Activated B cell treated with CpG ODN at 0.5 μM for 24 hours (primary cell): ENCODE data around the gene BBOX1. TPM values are rescaled to one million over a fixed set of nuclear protein-coding genes. Genes with fewer than 3 reads are reported as not detected.

Experiments
- ATAC-seq: fragments of 200-7000 bp; cut with Tn5 transposase; one replicate; pipeline ENCODE4 v1.10.0; 2021; ENCODE audit warnings: low read depth, mild to moderate bottlenecking, moderate library complexity
- CTCF ChIA-PET: fragments of 350-600 bp; sonication (Branson Sonifier 250); formaldehyde crosslinking; loops from one replicate; lab custom pipeline; 2021; ENCODE audit warnings: antibody characterized with exemption; lab: Charles Lee
- POLR2A ChIA-PET: fragments of 350-600 bp; sonication (Branson Sonifier 250); formaldehyde crosslinking; loops from one replicate; lab custom pipeline; 2021; ENCODE audit warnings: antibody characterized with exemption; lab: Charles Lee
- DNase-seq: peaks from one replicate; pipeline ENCODE4 v3.0.0; 2022
- H3K27ac Mint-ChIP-seq: one replicate; pipeline ENCODE4 v1.8.0; 2020; ENCODE audit warnings: mixed read lengths
- H3K27me3 Mint-ChIP-seq: one replicate; pipeline ENCODE4 v1.8.0; 2021; ENCODE audit warnings: mixed read lengths
- H3K36me3 Mint-ChIP-seq: one replicate; pipeline ENCODE4 v1.8.0; 2021; ENCODE audit warnings: low read depth, mixed read lengths
- H3K4me1 Mint-ChIP-seq: one replicate; pipeline ENCODE4 v1.8.0; 2021; ENCODE audit warnings: mixed read lengths
- H3K4me3 Mint-ChIP-seq: one replicate; pipeline ENCODE4 v1.8.0; 2020; ENCODE audit warnings: mild to moderate bottlenecking, mixed read lengths
- H3K9me3 Mint-ChIP-seq: one replicate; pipeline ENCODE4 v1.8.0; 2020; ENCODE audit warnings: mixed read lengths
- CTCF ChIP-seq: fragments of 200-600 bp; IDR thresholded peaks from one replicate; pipeline ENCODE4 v1.8.0; 2022; ENCODE audit warnings: antibody characterized with exemption, mild to moderate bottlenecking
- intact Hi-C: fragments of 100-400 bp; cut with micrococcal nuclease; formaldehyde crosslinking; loops from one replicate; pipeline ENCODE4 v1.15.1; 2024
- total RNA-seq: library from RNA; stranded (reverse); gene quantifications from 2 replicates; pipeline ENCODE4 v1.2.3, GENCODE V29; 2022

Gene BBOX1
- total RNA-seq, 1 donor from 2014 or later = not detected

- no peak overlapping the region for H3K4me3 Mint-ChIP-seq
- H3K27ac Mint-ChIP-seq = no peak overlapping the region
- no peaks in the 10 kb centered on the region for H3K4me1 Mint-ChIP-seq
- DNase-seq = no peak
- intact Hi-C loops = no loop called here
- no peak for TF ChIP-seq CTCF
- CTCF ChIA-PET = no interaction called here
- H3K36me3 Mint-ChIP-seq = no peaks in the 10 kb centered on the region
- no peaks in the 10 kb centered on the region for H3K27me3 Mint-ChIP-seq
- H3K9me3 Mint-ChIP-seq = peaks cover 7% of the 10 kb centered on the region
- ATAC-seq = no peak
- POLR2A ChIA-PET = no interaction called here
Measured at GRCh38 chr11:27058456-27058855, 17.8 kb downstream of the BBOX1 start.

GRCh38 chr11:27059431-27059830 is 18.8 kb downstream of the BBOX1 start:
- Mint-ChIP-seq H3K4me1 (no peaks in the 10 kb centered on the region), H3K9me3 (peaks cover 7% of the 10 kb centered on the region), H3K36me3 (no peaks in the 10 kb centered on the region), H3K27me3 (no peaks in the 10 kb centered on the region), H3K27ac (no peak overlapping the region), H3K4me3 (no peak overlapping the region)
- no peak for DNase-seq
- no peak for TF ChIP-seq CTCF
- intact Hi-C loops = no loop called here
- ChIA-PET POLR2A (no interaction called here), CTCF (no interaction called here)
- no peak for ATAC-seq

- DNase-seq = no peak
- POLR2A ChIA-PET = no interaction called here
- TF ChIP-seq CTCF = no peak
Measured at GRCh38 chr11:27060816-27061460, 20.3 kb downstream of the BBOX1 start.

GRCh38 chr11:27061461-27061821 is 20.8 kb downstream of the BBOX1 start:
- no peak overlapping the region for H3K27ac Mint-ChIP-seq
- CTCF ChIA-PET = no interaction called here
- peaks cover 7% of the 10 kb centered on the region for H3K9me3 Mint-ChIP-seq
- ATAC-seq (no peak), DNase-seq (no peak)
- POLR2A ChIA-PET = no interaction called here
- intact Hi-C loops = no loop called here
- no peaks in the 10 kb centered on the region for H3K27me3 Mint-ChIP-seq
- no peaks in the 10 kb centered on the region for H3K36me3 Mint-ChIP-seq
- no peak overlapping the region for H3K4me3 Mint-ChIP-seq
- no peaks in the 10 kb centered on the region for H3K4me1 Mint-ChIP-seq
- TF ChIP-seq CTCF = no peak

More at GRCh38 chr11:27060816-27061460, 20.3 kb downstream of the BBOX1 start:
- CTCF ChIA-PET = no interaction called here
- no peak for ATAC-seq
- intact Hi-C loops = no loop called here
- Mint-ChIP-seq H3K9me3 (peaks cover 7% of the 10 kb centered on the region), H3K27me3 (no peaks in the 10 kb centered on the region), H3K36me3 (no peaks in the 10 kb centered on the region), H3K4me3 (no peak overlapping the region), H3K27ac (no peak overlapping the region), H3K4me1 (no peaks in the 10 kb centered on the region)

GRCh38 chr11:27064086-27064485 is 23.5 kb downstream of the BBOX1 start:
- intact Hi-C loops = no loop called here
- ChIA-PET POLR2A (no interaction called here), CTCF (no interaction called here)
- Mint-ChIP-seq H3K4me1 (no peaks in the 10 kb centered on the region), H3K27ac (no peak overlapping the region), H3K9me3 (peaks cover 3% of the 10 kb centered on the region), H3K27me3 (no peaks in the 10 kb centered on the region), H3K4me3 (no peak overlapping the region), H3K36me3 (no peaks in the 10 kb centered on the region)
- no peak for TF ChIP-seq CTCF
- ATAC-seq (no peak), DNase-seq (no peak)
